Liver (tissue), 9 donors: ENCODE results near the gene BLOC1S3. TPM values are rescaled to one million over a fixed set of nuclear protein-coding genes. Genes with fewer than 3 reads are reported as not detected.

Experiments
- DNase-seq: peaks from one replicate; pipeline ENCODE4 v3.0.0-alpha.2; 2017; ENCODE audit warnings: low spot score
- H3K27ac ChIP-seq, 2 donors: one replicate each; pipeline ENCODE4 v1.7.0; 2013; ENCODE audit warnings: inconsistent platforms in 2 of 2, low read length in 2 of 2, control low read depth in 1 of 2, low read depth in 1 of 2, mild to moderate bottlenecking in 1 of 2
- H3K27me3 ChIP-seq, 4 donors: one replicate each; pipeline versions ENCODE4 v1.6.1 to v1.7.0; 2013; ENCODE audit warnings: low read length in 3 of 4, inconsistent platforms in 1 of 4, mild to moderate bottlenecking in 1 of 4, moderate library complexity in 1 of 4; ENCODE audit not compliant: control insufficient read depth in 4 of 4, insufficient read depth in 4 of 4
- H3K36me3 ChIP-seq, 4 donors: one replicate each; pipeline versions ENCODE4 v1.6.1 to v1.7.0; 2013; ENCODE audit warnings: low read length in 3 of 4, mild to moderate bottlenecking in 3 of 4, low read depth in 1 of 4, moderate library complexity in 1 of 4; ENCODE audit not compliant: control insufficient read depth in 4 of 4, insufficient read depth in 3 of 4
- H3K4me1 ChIP-seq, 4 donors: one replicate each; pipeline versions ENCODE4 v1.6.1 to v1.7.0; 2013; ENCODE audit warnings: low read length in 3 of 4, mild to moderate bottlenecking in 3 of 4, moderate library complexity in 1 of 4; ENCODE audit not compliant: control insufficient read depth in 4 of 4, insufficient read depth in 4 of 4
- H3K4me3 ChIP-seq, 3 donors: one replicate each; pipeline versions ENCODE4 v1.6.1 to v1.7.0; 2013; ENCODE audit warnings: low read length in 3 of 3, control low read depth in 1 of 3, low read depth in 1 of 3, mild to moderate bottlenecking in 1 of 3
- H3K9ac ChIP-seq, 2 donors: one replicate each; pipeline ENCODE4 v1.7.0; 2013; ENCODE audit warnings: low read length in 2 of 2, mild to moderate bottlenecking in 2 of 2, moderate library complexity in 2 of 2, control low read depth in 1 of 2, low read depth in 1 of 2
- H3K9me3 ChIP-seq, 4 donors: one replicate each; pipeline versions ENCODE4 v1.6.1 to v1.7.0; 2013; ENCODE audit warnings: low read length in 3 of 4; ENCODE audit not compliant: control insufficient read depth in 4 of 4
- ATF3 ChIP-seq: IDR thresholded peaks from 2 replicates; pipeline ENCODE4 v1.6.1; 2016; ENCODE audit warnings: antibody characterized with exemption
- CTCF ChIP-seq: fragments of 150-350 bp; IDR thresholded peaks from 2 replicates; pipeline ENCODE4 v1.5.1; 2017; ENCODE audit warnings: improper control_type of control experiment, low read depth, low read length; ENCODE audit not compliant: missing input control
- EGR1 ChIP-seq, 2 donors: IDR thresholded peaks; 2 replicates each; pipeline ENCODE4 v1.6.1; 2016 to 2018; ENCODE audit warnings: antibody characterized with exemption in 2 of 2, low read depth in 2 of 2
- FOXA1 ChIP-seq: IDR thresholded peaks from 2 replicates; pipeline ENCODE4 v1.6.1; 2016; ENCODE audit warnings: antibody characterized with exemption
- FOXA2 ChIP-seq: IDR thresholded peaks from 2 replicates; pipeline ENCODE4 v1.6.1; 2016; ENCODE audit warnings: antibody characterized with exemption
- GABPA ChIP-seq, 2 donors: IDR thresholded peaks in 1 of 2; conservative IDR thresholded peaks in 1 of 2; 2 replicates each; pipeline ENCODE4 v1.6.1; 2016; ENCODE audit warnings: antibody characterized with exemption in 2 of 2, mild to moderate bottlenecking in 1 of 2, moderate library complexity in 1 of 2
- HNF4G ChIP-seq: IDR thresholded peaks from 2 replicates; pipeline ENCODE4 v1.6.1; 2016; ENCODE audit warnings: antibody characterized with exemption
- JUND ChIP-seq, 2 donors: IDR thresholded peaks; 2 replicates each; pipeline ENCODE4 v1.6.1; 2016; ENCODE audit warnings: antibody characterized with exemption in 2 of 2
- MAX ChIP-seq: IDR thresholded peaks from 2 replicates; pipeline ENCODE4 v1.6.1; 2016; ENCODE audit warnings: antibody characterized with exemption
- NR2F2 ChIP-seq: IDR thresholded peaks from 2 replicates; pipeline ENCODE4 v1.6.1; 2016; ENCODE audit warnings: antibody characterized with exemption
- RAD21 ChIP-seq, 2 donors: IDR thresholded peaks; 2 replicates each; pipeline ENCODE4 v1.6.1; 2016; ENCODE audit warnings: antibody characterized with exemption in 2 of 2, mild to moderate bottlenecking in 2 of 2
- REST ChIP-seq: IDR thresholded peaks from 2 replicates; pipeline ENCODE4 v1.6.1; 2016; ENCODE audit warnings: antibody characterized with exemption, mild to moderate bottlenecking
- RXRA ChIP-seq, 2 donors: IDR thresholded peaks; 2 replicates each; pipeline ENCODE4 v1.6.1; 2017 to 2018; ENCODE audit warnings: antibody characterized with exemption in 2 of 2, mild to moderate bottlenecking in 1 of 2
- SP1 ChIP-seq: IDR thresholded peaks from 2 replicates; pipeline ENCODE4 v1.6.1; 2018; ENCODE audit warnings: antibody characterized with exemption, mild to moderate bottlenecking
- TAF1 ChIP-seq: conservative IDR thresholded peaks from 2 replicates; pipeline ENCODE4 v1.6.1; 2016; ENCODE audit warnings: antibody characterized with exemption, mild to moderate bottlenecking
- YY1 ChIP-seq: IDR thresholded peaks from 2 replicates; pipeline ENCODE4 v1.6.1; 2016; ENCODE audit warnings: antibody characterized with exemption, mild to moderate bottlenecking
- ZBTB33 ChIP-seq: IDR thresholded peaks from 2 replicates; pipeline ENCODE4 v1.6.1; 2016; ENCODE audit warnings: antibody characterized with exemption
- WGBS: extraction: QIAGEN DNeasy Blood & Tissue Kit; methylation state at CpG from one replicate; pipeline ENCODE4 v1.1.7; 2013; 5-methylcytosine and 5-hydroxymethylcytosine counted together
- polyA plus RNA-seq, 2 donors: library from polyadenylated mRNA; stranded (reverse) in 1 of 2; unstranded in 1 of 2; fragments of 200-250 nt in 1 of 2; fragments of >200 nt in 1 of 2; fragmentation: Nextera tagmentation in 1 of 2; extraction: Ambion mirVana in 1 of 2; gene quantifications; one replicate each; pipeline versions ENCODE4 v1.2.1 to v1.2.3, GENCODE V29; 2013 to 2015
- total RNA-seq, 2 donors: library from RNA; depleted of rRNA; stranded (reverse); fragments of >200 nt; gene quantifications; one replicate each; pipeline ENCODE4 v1.2.3, GENCODE V29; 2014
- donor health status: healthy.
- donor health status: healthy.
- donor health status: healthy.
- donor health status: healthy.
- donor health status: healthy.

Gene BLOC1S3
- total and polyA plus RNA-seq, 4 donors = 2.7 to 4.6 (median 4.2) TPM

- Histone ChIP-seq H3K4me3 (no peak overlapping the region), H3K4me1 (peaks cover 3 to 24% (median 19%) of the 10 kb centered on the region in 4 donors), H3K36me3 (peaks cover 0 to 6% (median 1%) of the 10 kb centered on the region in 4 donors), H3K9ac (no peak overlapping the region), H3K27ac (no peak overlapping the region), H3K9me3 (no peaks in the 10 kb centered on the region), H3K27me3 (peaks cover 0 to 8% (median 6%) of the 10 kb centered on the region in 4 donors)
- no peak for DNase-seq
- TF ChIP-seq MAX (no peak), FOXA1 (no peak), NR2F2 (no peak), TAF1 (no peak), ZBTB33 (no peak), ATF3 (no peak), GABPA (IDR thresholded peaks at IDR 0.05 in 1 of 2, conservative IDR thresholded peaks at IDR 0.05 in 1 of 2) (no peak), EGR1 (IDR thresholded peaks at IDR 0.05; ENCODE audit: low read depth in 2 of 2) (no peak), SP1 (no peak), JUND (IDR thresholded peaks at IDR 0.05) (no peak), RAD21 (IDR thresholded peaks at IDR 0.05) (no peak)
- 94% methylated on average over 4 of the region's 4 CpGs for WGBS
These were observed 28.4 kb upstream of the BLOC1S3 start for GRCh38 chr19:45150180-45150579.

DNA sequence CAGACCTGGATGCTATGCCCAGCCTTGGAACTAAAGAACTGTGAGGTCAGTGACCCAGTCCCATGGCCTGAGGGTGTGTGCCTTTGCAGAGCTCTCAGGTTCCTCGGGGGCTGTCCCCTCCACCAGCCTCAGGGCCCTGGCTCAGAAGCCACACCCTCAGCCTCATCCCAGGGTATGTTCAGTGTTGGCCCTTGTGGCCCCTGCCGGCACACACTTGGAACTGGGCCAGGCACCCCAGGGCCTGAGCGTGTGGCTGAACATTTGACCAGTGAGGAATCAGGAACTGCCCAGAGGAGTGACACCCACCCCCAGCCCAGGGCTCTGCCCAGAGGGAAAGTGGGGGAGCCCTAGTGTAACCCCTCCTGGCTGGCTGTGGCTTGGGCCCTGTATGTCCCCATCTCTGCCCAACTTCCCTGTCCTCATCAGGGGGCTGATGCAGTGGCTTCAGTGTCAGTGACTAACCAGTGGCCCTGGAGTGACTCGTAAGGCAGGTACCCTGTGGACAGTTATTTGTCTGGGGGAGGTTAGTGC lies 27.8 kb upstream of the BLOC1S3 start:
- H3K4me3 ChIP-seq = no peak overlapping the region
- H3K9me3 ChIP-seq = no peaks in the 10 kb centered on the region
- TF ChIP-seq CTCF = no peak
- TF ChIP-seq HNF4G = no peak
- no peak for TF ChIP-seq GABPA (IDR thresholded peaks at IDR 0.05 in 1 of 2, conservative IDR thresholded peaks at IDR 0.05 in 1 of 2)
- H3K27ac ChIP-seq = no peak overlapping the region
- no peak for DNase-seq
- peaks cover 0 to 3% (median under 1%) of the 10 kb centered on the region in 4 donors for H3K36me3 ChIP-seq
- 42% methylated on average over 4 of the region's 4 CpGs for WGBS
- H3K27me3 ChIP-seq = peaks cover 0 to 8% (median 6%) of the 10 kb centered on the region in 4 donors
- no peak overlapping the region for H3K9ac ChIP-seq
- H3K4me1 ChIP-seq = peaks cover 3 to 24% (median 19%) of the 10 kb centered on the region in 4 donors

- H3K27me3 ChIP-seq = peaks cover 0 to 8% (median 6%) of the 10 kb centered on the region in 4 donors
- H3K4me1 ChIP-seq = peaks cover 3 to 24% (median 19%) of the 10 kb centered on the region in 4 donors
- H3K9ac ChIP-seq = no peak overlapping the region
- H3K27ac ChIP-seq = no peak overlapping the region
- H3K36me3 ChIP-seq = peaks cover 0 to 2% (median 0%) of the 10 kb centered on the region in 4 donors
- no peak overlapping the region for H3K4me3 ChIP-seq
- 78% methylated on average over 7 of the region's 7 CpGs for WGBS
- DNase-seq = no peak
- no peaks in the 10 kb centered on the region for H3K9me3 ChIP-seq
- TF ChIP-seq NR2F2 (no peak), RXRA (IDR thresholded peaks at IDR 0.05) (no peak), HNF4G (no peak), CTCF (no peak), JUND (IDR thresholded peaks at IDR 0.05) (no peak), RAD21 (IDR thresholded peaks at IDR 0.05) (no peak), FOXA1 (no peak), YY1 (no peak), GABPA (IDR thresholded peaks at IDR 0.05 in 1 of 2, conservative IDR thresholded peaks at IDR 0.05 in 1 of 2) (no peak), REST (no peak), TAF1 (no peak), FOXA2 (no peak)
These were observed 27.3 kb upstream of the BLOC1S3 start for GRCh38 chr19:45151320-45151719.
